ENCODE measurements around the gene XYLT1.

The XYLT1 gene

DNA sequence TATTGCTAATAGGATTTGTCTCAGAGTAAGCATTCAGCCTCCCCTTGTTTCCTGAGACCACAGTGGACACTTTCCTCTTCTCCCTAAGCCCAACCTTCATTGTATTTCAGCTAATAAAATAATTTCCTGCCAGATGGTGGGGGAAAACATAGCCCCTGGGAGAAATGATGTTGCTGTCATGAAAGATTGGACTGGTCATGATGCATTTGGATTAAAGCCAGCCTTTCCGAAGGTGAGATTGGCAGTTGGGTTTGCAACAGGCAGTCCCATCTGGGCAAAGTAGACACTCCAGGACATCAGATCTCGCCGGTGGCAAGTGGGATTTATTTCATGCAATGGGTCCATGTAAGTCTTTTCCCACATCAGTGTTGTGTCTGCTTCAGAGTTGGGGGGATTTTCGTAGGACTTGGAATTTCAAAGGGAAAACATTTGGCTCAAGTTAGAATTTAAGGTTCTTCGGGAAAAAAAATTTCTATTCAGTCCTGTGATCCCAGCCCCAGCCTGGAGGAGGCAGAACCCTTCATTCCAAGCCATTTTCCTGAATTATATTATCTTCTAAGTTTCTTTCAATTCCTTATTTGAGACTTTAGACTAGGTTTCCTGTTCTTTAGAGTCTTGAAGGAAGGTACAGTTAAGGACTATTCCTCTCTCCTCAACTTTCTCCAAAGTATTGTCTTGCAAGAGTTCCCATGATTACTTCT lies 391.7 kb downstream of the XYLT1 start:
- no peak for DNase-seq (ENCODE audit: low spot score)
- Histone ChIP-seq H3K27ac (no peak overlapping the region), H3K4me3 (no peak overlapping the region)
- TF ChIP-seq, protein P1, sequence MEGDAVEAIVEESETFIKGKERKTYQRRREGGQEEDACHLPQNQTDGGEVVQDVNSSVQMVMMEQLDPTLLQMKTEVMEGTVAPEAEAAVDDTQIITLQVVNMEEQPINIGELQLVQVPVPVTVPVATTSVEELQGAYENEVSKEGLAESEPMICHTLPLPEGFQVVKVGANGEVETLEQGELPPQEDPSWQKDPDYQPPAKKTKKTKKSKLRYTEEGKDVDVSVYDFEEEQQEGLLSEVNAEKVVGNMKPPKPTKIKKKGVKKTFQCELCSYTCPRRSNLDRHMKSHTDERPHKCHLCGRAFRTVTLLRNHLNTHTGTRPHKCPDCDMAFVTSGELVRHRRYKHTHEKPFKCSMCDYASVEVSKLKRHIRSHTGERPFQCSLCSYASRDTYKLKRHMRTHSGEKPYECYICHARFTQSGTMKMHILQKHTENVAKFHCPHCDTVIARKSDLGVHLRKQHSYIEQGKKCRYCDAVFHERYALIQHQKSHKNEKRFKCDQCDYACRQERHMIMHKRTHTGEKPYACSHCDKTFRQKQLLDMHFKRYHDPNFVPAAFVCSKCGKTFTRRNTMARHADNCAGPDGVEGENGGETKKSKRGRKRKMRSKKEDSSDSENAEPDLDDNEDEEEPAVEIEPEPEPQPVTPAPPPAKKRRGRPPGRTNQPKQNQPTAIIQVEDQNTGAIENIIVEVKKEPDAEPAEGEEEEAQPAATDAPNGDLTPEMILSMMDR (IDR thresholded peaks at IDR 0.05), result no peak

DNA sequence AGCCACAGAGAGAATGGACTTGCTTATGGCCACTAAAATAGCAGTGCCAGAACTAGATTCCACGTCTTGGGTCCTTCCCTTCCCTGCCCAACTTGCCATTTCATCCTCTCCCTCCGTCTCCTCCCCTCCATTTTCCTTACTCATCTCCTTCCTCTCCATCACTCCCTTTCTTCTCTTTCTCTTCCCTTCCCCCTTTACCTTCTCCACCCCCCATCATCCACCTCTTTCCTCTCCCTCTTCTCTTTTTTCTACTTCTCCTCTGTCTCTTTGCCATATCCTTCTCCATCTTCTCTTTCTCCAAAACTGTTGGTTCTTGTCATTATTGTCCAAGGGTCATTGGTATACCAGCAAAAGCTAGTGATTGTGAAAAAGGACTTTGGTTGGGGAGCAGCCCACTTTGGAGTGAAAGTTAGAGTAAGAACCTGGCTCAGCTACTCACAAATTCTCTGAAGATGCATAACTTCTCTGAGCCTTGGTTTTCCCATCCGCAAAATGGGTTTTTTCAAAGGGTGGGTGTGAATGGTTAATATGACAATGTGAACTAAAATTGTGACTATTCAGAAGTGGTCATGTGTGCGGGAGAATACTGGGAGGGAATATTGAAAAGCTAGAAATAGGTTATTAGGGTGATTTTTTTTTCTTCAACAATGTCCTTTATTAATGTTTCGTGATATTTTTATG lies 393.8 kb downstream of the XYLT1 start:
- H3K4me3 ChIP-seq, result no peak overlapping the region
- no peak for DNase-seq (ENCODE audit: low spot score)
- no peak overlapping the region for H3K27ac ChIP-seq
- TF ChIP-seq, protein P1 (IDR thresholded peaks at IDR 0.05), result no peak

DNA sequence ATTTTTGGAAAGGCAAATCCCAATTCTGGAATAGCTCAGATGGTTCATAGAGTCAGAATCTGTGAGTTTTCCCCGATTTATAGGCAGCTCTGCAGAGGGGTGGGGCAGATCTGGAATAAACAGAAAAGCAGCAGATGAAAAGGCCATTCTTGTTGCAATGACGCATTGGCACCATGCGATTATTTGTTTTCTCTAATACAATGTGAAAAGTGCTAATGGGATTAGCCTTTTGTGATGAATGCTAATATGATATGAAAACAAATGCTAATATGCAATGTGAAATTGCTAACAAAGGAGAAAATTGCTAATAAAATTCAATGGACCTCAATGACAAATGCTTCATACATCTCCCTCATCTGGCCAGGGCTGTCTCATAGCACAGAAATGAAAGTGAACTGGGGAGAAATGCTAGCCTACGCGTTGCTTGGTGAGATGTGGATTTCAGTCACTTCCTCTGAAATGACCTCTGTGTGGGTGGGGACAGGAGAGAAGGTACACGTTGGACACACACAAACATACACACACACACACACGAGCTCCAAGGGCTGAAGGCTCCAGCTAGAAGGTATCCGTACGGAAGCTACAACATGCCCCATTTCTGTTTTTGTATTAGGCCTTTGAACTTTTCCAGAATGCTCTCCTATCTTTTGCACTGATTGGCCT lies 394.5 kb downstream of the XYLT1 start:
- TF ChIP-seq, protein P1 (IDR thresholded peaks at IDR 0.05), result no peak
- no peak overlapping the region for H3K4me3 ChIP-seq
- DNase-seq (ENCODE audit: low spot score), result no peak
- H3K27ac ChIP-seq, result no peak overlapping the region

DNA sequence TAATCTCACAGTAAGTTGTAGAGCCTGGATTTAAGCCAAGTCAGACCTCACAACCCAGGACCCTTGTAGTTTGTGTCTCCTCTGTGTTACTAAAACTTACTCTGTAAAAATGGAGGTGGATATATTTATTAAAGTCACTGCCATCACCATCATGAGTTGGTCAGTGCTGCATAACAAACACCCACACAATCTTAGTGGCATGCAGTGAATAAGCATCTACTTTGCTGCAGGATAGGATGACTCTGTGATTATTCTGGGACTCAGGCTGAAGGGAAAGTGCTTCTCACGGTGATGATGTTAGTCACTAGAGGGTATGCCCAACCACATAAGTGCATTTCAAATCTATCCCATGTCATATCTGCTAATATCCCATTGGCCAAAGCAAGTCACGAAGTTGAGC lies 398.7 kb downstream of the XYLT1 start:
- TF ChIP-seq, protein P1 (IDR thresholded peaks at IDR 0.05), result no peak
- no peak overlapping the region for H3K4me3 ChIP-seq
- no peak overlapping the region for H3K27ac ChIP-seq
- no peak for DNase-seq (ENCODE audit: low spot score)

DNA sequence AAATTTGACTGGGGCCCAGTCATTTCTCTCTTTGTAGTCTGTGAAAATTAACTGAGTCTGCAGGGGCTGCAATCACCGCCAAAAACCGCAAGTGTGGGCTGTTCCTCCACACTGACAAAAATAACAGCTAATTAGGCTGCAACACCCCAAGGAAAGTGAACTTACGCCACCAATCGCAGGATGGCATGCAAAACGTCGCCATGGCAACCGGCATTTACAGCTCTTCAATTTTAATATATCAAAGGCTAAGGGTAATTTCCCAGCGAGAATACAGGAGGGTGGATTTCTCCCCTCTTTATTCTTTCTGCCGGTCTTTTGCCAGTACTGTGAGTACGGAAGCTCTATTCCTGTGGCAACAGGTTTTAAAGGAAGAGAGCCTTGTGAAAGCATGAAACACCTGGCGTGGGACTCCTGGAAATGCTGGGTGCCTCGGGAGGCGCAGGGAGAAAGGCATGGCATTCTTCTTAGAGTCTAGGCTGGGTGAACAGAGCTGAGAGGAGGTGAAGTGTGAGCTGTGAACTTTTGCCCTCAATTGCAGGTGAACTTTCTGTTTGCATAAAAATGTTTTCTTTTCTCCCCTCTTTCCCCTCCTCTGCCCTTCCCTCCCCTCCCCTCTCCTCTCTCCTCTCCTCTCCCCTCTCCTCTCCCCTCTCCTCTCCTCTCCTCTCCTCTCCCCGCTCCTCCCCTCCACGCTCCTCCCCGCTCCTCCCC lies 399.7 kb downstream of the XYLT1 start:
- DNase-seq (ENCODE audit: low spot score), result no peak
- Histone ChIP-seq H3K27ac (no peak overlapping the region), H3K4me3 (no peak overlapping the region)
- TF ChIP-seq, protein P1 (IDR thresholded peaks at IDR 0.05), result no peak

DNA sequence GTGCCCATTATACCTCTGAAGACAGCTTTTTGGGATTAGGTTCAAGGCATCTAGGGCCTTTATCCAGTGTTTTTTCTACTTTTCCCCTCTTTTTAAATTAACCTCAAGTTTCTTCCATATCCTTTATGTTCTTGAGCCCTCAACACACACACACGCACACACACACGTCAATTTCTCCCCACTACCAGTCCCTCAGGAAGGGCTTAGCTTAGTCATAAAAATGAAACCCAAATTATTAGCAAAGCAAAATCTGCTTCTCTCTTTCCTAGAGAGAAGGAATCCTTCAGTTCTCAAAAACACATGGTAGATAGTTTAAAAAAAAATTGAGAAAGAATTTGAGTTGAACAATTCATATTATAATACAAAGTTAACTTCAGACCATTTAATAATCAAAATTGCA lies 401.1 kb downstream of the XYLT1 start:
- Histone ChIP-seq H3K27ac (no peak overlapping the region), H3K4me3 (no peak overlapping the region)
- DNase-seq (ENCODE audit: low spot score), result no peak
- TF ChIP-seq, protein P1 (IDR thresholded peaks at IDR 0.05), result no peak
